GM18861 (cell line): Measurements from ENCODE around the gene DNAJC7.

Source experiments
- ATAC-seq: cut with Tn5 transposase; IDR thresholded peaks from one replicate; pipeline ENCODE4 v1.9.1; 2021; ENCODE audit not compliant: unreplicated experiment

Gene DNAJC7, protein sequence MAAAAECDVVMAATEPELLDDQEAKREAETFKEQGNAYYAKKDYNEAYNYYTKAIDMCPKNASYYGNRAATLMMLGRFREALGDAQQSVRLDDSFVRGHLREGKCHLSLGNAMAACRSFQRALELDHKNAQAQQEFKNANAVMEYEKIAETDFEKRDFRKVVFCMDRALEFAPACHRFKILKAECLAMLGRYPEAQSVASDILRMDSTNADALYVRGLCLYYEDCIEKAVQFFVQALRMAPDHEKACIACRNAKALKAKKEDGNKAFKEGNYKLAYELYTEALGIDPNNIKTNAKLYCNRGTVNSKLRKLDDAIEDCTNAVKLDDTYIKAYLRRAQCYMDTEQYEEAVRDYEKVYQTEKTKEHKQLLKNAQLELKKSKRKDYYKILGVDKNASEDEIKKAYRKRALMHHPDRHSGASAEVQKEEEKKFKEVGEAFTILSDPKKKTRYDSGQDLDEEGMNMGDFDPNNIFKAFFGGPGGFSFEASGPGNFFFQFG

GRCh38 chr17:42016941-42017865, at the start of gene DNAJC7:
Gene DNAJC7 (minus strand): TSS chr17:42017439. CDS start chr17:42017416, 23 bp downstream.
- ATAC-seq, result peak; percentile 79

GRCh38 chr17:42065201-42065600, 48.0 kb upstream of the DNAJC7 start:
- no peak for ATAC-seq

DNA sequence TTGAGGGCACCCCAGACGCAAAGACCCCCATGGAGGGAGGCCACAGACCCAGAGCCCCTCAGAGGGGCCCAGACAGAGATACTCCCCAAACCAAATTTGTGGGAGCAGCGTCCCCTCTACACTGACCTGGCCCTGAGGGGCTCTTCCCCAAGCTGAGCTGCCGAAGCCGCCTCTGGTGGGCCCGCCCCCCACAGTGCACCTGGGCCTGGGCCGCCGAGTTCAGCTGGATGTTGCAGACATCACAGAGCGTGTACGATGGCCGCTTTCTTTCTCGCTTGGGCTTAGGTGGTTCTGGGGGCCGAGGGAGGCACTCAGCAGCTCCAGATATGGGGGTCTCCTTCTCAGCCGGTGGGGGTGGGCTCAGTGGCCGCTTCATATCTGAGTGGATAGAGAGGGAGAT, 45.4 kb upstream of the DNAJC7 start:
- ATAC-seq, result no peak

GRCh38 chr17:42061646-42062487, 44.6 kb upstream of the DNAJC7 start:
- ATAC-seq, result no peak

DNA sequence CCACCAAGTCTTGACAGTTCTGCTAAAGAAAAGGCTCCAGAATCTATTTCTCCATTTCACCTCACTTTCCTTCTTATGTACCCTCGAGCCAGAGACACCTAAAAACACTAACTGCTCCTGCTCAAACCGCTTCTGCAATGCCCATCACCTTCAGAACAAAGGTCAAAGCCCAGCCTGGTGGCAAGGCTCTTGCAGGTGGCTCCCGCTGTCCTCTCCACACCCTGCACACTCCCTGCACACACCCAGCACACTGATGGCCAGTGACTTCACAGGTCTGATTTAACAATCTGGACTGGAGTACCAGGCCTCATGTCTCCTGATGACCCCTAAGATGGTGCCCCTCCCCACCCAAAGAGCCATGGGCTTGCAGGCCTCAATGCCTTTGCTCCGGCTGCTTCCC, 43.0 kb upstream of the DNAJC7 start:
- ATAC-seq, result no peak

- no peak for ATAC-seq
Observed at GRCh38 chr17:42059815-42060214, 42.6 kb upstream of the DNAJC7 start.

- ATAC-seq, result no peak
Observed at GRCh38 chr17:42058063-42058462, 40.8 kb upstream of the DNAJC7 start.

DNA sequence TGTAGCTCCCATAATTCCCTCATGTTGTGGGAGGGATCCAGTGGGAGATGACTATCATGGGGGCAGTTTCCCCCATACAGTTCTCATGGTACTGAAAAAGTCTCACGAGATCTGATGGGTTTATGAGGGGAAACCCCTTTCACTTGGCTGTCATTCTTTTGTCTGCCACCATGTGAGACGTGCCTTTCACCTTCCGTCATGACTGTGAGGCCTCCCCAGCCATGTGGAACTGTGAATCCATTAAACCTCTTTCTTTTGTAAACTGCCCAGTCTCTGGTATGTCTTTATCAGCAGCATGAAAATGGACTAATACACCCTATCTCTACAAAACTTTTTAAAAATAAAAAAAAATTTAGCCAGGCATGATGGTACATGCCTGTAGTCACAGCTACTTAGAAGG, 39.4 kb upstream of the DNAJC7 start:
- ATAC-seq, result no peak

GRCh38 chr17:42055496-42055895, 38.3 kb upstream of the DNAJC7 start:
- ATAC-seq, result no peak

DNA sequence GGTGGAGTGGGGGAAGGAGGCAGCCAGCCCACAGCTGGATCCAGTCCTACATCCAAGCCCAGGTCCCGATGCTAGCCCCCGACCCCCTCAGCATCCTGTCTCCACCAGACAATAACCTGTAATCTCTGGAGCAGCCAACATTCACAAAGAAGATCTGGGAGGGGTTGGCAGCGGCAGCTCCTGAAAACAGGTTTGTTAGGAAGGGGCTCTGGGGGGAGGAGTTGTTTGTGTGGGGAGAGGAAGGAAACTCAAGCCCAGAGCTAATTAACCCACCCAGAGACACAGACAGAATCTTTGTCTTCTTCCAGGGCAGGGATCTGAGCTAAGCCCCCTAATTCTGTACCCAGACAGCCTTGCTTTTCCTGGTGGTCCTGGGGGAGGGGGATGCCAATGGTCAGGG, 37.8 kb upstream of the DNAJC7 start:
- ATAC-seq, result no peak

DNA sequence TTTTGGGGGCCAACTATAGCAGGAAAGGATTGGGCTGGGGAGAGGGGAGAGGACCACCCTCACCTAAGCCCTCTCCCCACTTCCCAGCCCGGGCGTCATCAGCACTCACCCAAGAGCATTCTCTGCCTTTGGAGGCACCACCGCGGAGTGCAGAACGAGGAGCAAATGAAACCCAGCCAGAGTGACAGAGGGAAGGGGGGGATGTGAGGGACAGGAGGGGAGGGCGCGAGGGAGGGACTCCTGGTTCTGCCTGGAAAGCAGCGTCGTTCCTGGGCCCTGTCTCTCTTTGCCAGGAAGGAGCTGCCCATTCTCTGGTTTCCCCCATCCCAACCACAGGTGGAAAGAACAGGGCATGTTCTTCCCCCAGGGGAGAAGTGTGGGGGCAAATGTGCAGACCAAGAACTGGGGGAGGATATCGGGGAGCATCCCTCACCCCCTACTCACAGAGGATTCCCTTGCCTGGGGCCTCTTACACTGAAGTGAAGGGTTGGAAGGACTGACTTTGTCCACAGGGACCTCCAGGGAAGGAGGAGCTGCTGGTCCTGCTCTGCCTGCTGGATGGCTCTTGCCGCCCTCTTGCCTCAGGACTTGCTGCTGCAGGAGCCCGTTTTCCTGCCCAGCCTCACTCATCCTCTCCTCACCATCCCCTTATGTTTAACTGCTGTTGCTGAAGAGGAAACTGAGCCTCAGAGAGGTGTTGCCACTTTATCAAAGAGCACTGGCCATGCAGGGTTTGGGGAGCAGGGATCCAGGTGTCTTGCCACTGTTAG, 36.7 kb upstream of the DNAJC7 start:
- ATAC-seq, result no peak

GRCh38 chr17:42052346-42052877, 35.2 kb upstream of the DNAJC7 start:
- no peak for ATAC-seq

DNA sequence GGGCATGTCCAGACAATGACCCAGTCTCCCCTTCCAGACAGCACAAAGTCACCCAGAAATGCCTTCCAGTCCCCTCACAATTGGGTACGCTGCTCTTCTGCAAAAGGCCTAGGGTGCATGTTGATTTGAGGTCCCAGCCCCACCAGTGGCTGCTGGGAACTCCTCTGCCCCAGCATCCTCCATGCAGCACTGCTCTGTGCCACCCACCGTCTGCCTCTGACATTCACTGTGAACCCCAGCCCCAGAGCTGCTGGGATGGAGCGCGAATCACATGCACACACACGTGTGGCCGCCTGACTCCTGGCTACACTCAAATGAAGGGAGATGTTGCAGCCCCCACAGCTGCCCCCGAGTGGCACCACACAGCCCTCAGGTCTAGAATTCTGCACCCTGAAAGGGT, 34.4 kb upstream of the DNAJC7 start:
- ATAC-seq, result no peak

DNA sequence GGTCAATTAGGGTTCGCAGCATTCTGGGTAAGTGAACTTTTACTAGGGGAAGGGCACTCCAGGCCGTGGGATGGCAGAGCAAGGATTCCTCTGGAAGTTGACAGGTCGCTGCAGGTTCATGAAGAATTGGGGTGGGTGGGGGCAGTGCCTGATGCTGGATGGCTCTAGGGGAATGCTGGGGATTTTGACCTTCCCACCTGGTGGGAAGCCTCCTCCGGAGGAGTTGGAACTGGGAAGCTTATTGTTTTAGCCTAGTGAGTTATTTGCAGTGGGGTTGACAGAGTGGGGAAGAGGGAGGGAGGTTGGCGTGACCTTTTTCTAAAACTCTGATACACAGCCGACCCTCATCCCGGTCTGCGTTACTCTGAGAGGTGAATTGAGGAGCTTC, 33.8 kb upstream of the DNAJC7 start:
- no peak for ATAC-seq

- ATAC-seq, result no peak
Observed at GRCh38 chr17:42050393-42051012, 33.3 kb upstream of the DNAJC7 start, which contains the start of gene C17orf113. Gene C17orf113 (minus strand): TSS chr17:42050601. CDS start chr17:42043376, 7,225 bp downstream.

DNA sequence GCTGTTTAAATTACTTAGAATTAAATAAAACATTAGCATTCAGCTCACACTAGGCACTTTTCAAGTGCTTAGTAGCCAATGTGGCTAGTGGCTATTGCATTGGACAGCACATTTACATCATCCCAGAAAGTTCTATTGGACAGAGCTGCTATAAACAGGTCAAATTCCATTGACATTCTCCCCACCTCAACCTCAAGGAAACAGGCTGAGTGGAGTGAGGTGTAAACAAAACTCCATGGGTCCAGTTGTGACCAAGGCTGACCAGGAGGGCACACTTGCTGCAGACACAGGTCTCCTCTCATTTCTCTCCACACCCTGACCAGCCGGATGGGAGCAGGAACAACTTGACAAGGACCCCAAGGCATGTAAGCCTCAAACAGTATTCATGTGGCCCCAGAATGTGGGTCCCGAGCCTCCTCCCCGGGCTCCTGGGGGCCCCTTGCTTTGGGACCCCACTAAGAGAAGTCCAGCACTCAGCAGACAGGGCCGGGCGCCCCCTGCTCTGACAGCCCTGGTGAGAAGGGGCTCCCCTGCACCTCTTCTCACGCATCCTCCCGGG, 32.7 kb upstream of the DNAJC7 start:
- no peak for ATAC-seq

DNA sequence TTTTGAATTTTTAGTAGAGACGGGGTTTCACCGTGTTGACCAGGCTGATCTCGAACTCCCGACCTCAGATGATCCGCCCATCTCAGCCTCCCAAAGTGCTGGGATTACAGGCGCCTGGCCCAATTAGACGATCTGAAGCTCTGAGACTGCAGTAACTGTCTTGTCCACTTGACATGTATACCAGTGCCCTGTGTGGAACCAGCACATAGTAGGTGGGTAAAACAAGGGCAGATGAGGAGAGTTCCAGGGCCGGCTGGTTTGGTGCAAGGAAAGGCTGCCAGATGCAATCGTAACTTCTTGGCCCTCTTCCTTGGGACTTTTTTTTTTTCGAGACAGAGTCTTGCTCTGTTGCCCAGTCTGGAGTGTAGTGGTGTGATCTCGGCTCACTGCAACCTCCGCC, 30.1 kb upstream of the DNAJC7 start:
- ATAC-seq, result no peak

GRCh38 chr17:42045719-42046118, 28.5 kb upstream of the DNAJC7 start:
- ATAC-seq, result no peak
